ENCODE results near the gene ZNF407.

The ZNF407 gene

GRCh38 chr18:74825460-74825859 is 227.8 kb downstream of the ZNF407 start:
- DNase-seq (ENCODE audit: low spot score) = no peak

GRCh38 chr18:74826572-74826971 is 228.9 kb downstream of the ZNF407 start:
- no peak for DNase-seq (ENCODE audit: low spot score)

- DNase-seq (ENCODE audit: low spot score) = no peak
Measured at GRCh38 chr18:74828200-74828599, 230.5 kb downstream of the ZNF407 start.

- no peak for DNase-seq (ENCODE audit: low spot score)
Measured at GRCh38 chr18:74831571-74832250, 234.0 kb downstream of the ZNF407 start.

- no peak for DNase-seq (ENCODE audit: low spot score)
Measured at GRCh38 chr18:74832381-74832780, 234.7 kb downstream of the ZNF407 start.

- no peak for DNase-seq (ENCODE audit: low spot score)
Measured at GRCh38 chr18:74832999-74833398, 235.3 kb downstream of the ZNF407 start.

- no peak for DNase-seq (ENCODE audit: low spot score)
Measured at GRCh38 chr18:74834424-74835309, 237.0 kb downstream of the ZNF407 start.

GRCh38 chr18:74836296-74837139 is 238.8 kb downstream of the ZNF407 start:
- DNase-seq (ENCODE audit: low spot score) = no peak

GRCh38 chr18:74840492-74841167 is 243.0 kb downstream of the ZNF407 start:
- DNase-seq (ENCODE audit: low spot score) = no peak

GRCh38 chr18:74841248-74841647 is 243.6 kb downstream of the ZNF407 start:
- DNase-seq (ENCODE audit: low spot score) = no peak

- no peak for DNase-seq (ENCODE audit: low spot score)
Measured at GRCh38 chr18:74849301-74849700, 251.6 kb downstream of the ZNF407 start.

- no peak for DNase-seq (ENCODE audit: low spot score)
Measured at GRCh38 chr18:74856434-74856833, 258.8 kb downstream of the ZNF407 start.

GRCh38 chr18:74856928-74857327 is 259.3 kb downstream of the ZNF407 start:
- peak; percentile 56 for DNase-seq (ENCODE audit: low spot score)

- no peak for DNase-seq (ENCODE audit: low spot score)
Measured at GRCh38 chr18:74857901-74858300, 260.2 kb downstream of the ZNF407 start.

- DNase-seq (ENCODE audit: low spot score) = peak; percentile 39
Measured at GRCh38 chr18:74861154-74861553, 263.5 kb downstream of the ZNF407 start.

GRCh38 chr18:74862094-74862493 is 264.4 kb downstream of the ZNF407 start:
- no peak for DNase-seq (ENCODE audit: low spot score)

- DNase-seq (ENCODE audit: low spot score) = no peak
Measured at GRCh38 chr18:74866577-74866976, 268.9 kb downstream of the ZNF407 start.

GRCh38 chr18:74868461-74868860 is 270.8 kb downstream of the ZNF407 start:
- no peak for DNase-seq (ENCODE audit: low spot score)

- no peak for DNase-seq (ENCODE audit: low spot score)
Measured at GRCh38 chr18:74869904-74870863, 272.5 kb downstream of the ZNF407 start.

GRCh38 chr18:74870950-74871349 is 273.3 kb downstream of the ZNF407 start:
- DNase-seq (ENCODE audit: low spot score) = no peak
